ENCODE measurements around the gene EDN2. TPM values are rescaled to one million over a fixed set of nuclear protein-coding genes. Genes with fewer than 3 reads are reported as not detected.

The EDN2 gene
- total and polyA plus RNA-seq, 2 experiments from 2014 or later = 0.40 to 2.3 TPM

GRCh38 chr1:41450747-41451285 lies 33.7 kb downstream of the EDN2 start:
- Histone ChIP-seq H3K9me2 (replicated peaks; ENCODE audit: insufficient read depth) (no peaks in the 10 kb centered on the region), H4K20me1 (ENCODE audit: insufficient read depth, poor library complexity, severe bottlenecking) (no peaks in the 10 kb centered on the region), H3K27me3 (no peaks in the 10 kb centered on the region), H3K27ac (no peak overlapping the region), H3K4me2 (no peak overlapping the region), H3K9me3 (ENCODE audit: low read depth) (no peaks in the 10 kb centered on the region), H3K36me3 (replicated peaks; ENCODE audit: insufficient read depth, low read depth) (no peaks in the 10 kb centered on the region), H3K4me3 (no peak overlapping the region), H3K79me2 (no peaks in the 10 kb centered on the region), H2AFZ (no peak overlapping the region), H3K4me1 (ENCODE audit: insufficient read depth) (peaks cover 5% of the 10 kb centered on the region)
- 72% methylated on average over 9 of the region's 9 CpGs for WGBS (ENCODE audit: low lambda C conversion rate, missing lambda C conversion rate)
- DNase-seq (ENCODE audit: low spot score) = no peak
- TF ChIP-seq EZH2 (IDR thresholded peaks at IDR 0.05; ENCODE audit: borderline replicate concordance) (no peak), CTCF (IDR thresholded peaks at IDR 0.05; ENCODE audit: poor library complexity) (no peak), EZH2phosphoT487 (IDR thresholded peaks at IDR 0.05; ENCODE audit: low read depth, severe bottlenecking, unreplicated experiment) (no peak)

GRCh38 chr1:41449326-41449921 lies 35.1 kb downstream of the EDN2 start:
- TF ChIP-seq CTCF (IDR thresholded peaks at IDR 0.05; ENCODE audit: poor library complexity) (no peak), EZH2phosphoT487 (IDR thresholded peaks at IDR 0.05; ENCODE audit: low read depth, severe bottlenecking, unreplicated experiment) (no peak), EZH2 (IDR thresholded peaks at IDR 0.05; ENCODE audit: borderline replicate concordance) (no peak)
- 67% methylated on average over 10 of the region's 10 CpGs for WGBS (ENCODE audit: low lambda C conversion rate, missing lambda C conversion rate)
- no peak for DNase-seq (ENCODE audit: low spot score)

GRCh38 chr1:41448821-41449220 lies 35.7 kb downstream of the EDN2 start:
- Histone ChIP-seq H3K79me2 (no peaks in the 10 kb centered on the region), H3K27ac (no peak overlapping the region), H3K4me2 (no peak overlapping the region), H3K36me3 (replicated peaks; ENCODE audit: insufficient read depth, low read depth) (no peaks in the 10 kb centered on the region), H3K4me1 (ENCODE audit: insufficient read depth) (peaks cover 5% of the 10 kb centered on the region), H3K9me3 (ENCODE audit: low read depth) (no peaks in the 10 kb centered on the region), H4K20me1 (ENCODE audit: insufficient read depth, poor library complexity, severe bottlenecking) (no peaks in the 10 kb centered on the region), H3K9me2 (replicated peaks; ENCODE audit: insufficient read depth) (no peaks in the 10 kb centered on the region), H3K27me3 (no peaks in the 10 kb centered on the region), H3K4me3 (no peak overlapping the region), H2AFZ (no peak overlapping the region)
- WGBS (ENCODE audit: low lambda C conversion rate, missing lambda C conversion rate) = 76% methylated on average over 3 of the region's 4 CpGs
- no peak for DNase-seq (ENCODE audit: low spot score)
- TF ChIP-seq EZH2phosphoT487 (IDR thresholded peaks at IDR 0.05; ENCODE audit: low read depth, severe bottlenecking, unreplicated experiment) (no peak), EZH2 (IDR thresholded peaks at IDR 0.05; ENCODE audit: borderline replicate concordance) (no peak), CTCF (IDR thresholded peaks at IDR 0.05; ENCODE audit: poor library complexity) (no peak)

More at GRCh38 chr1:41449326-41449921, 35.1 kb downstream of the EDN2 start:
- Histone ChIP-seq H3K4me3 (no peak overlapping the region), H3K36me3 (replicated peaks; ENCODE audit: insufficient read depth, low read depth) (no peaks in the 10 kb centered on the region), H3K4me2 (no peak overlapping the region), H3K27ac (no peak overlapping the region), H3K9me3 (ENCODE audit: low read depth) (no peaks in the 10 kb centered on the region), H3K79me2 (no peaks in the 10 kb centered on the region), H3K4me1 (ENCODE audit: insufficient read depth) (peaks cover 5% of the 10 kb centered on the region), H2AFZ (no peak overlapping the region), H3K27me3 (no peaks in the 10 kb centered on the region), H4K20me1 (ENCODE audit: insufficient read depth, poor library complexity, severe bottlenecking) (no peaks in the 10 kb centered on the region), H3K9me2 (replicated peaks; ENCODE audit: insufficient read depth) (no peaks in the 10 kb centered on the region)
